Panc1 (cell line): Measurements from ENCODE around the gene EIPR1. TPM values are rescaled to one million over a fixed set of nuclear protein-coding genes. Genes with fewer than 3 reads are reported as not detected.

Experiments
- ATAC-seq: fragments of 200-7000 bp; cut with Tn5 transposase; 2 replicates; pipeline ENCODE4 v1.9.1; 2020; ENCODE audit warnings: mild to moderate bottlenecking, moderate library complexity
- BruUV-seq: library from RNA; stranded (reverse); fragments of 400-500 nt; replicated peaks from 2 replicates; lab custom pipeline; 2021; lab: Mats Ljungman, UMichigan
- CTCF ChIA-PET: fragments of 300-600 bp; sonication (Branson Sonifier 250); formaldehyde crosslinking; loops from one replicate; lab custom pipeline; 2022; ENCODE audit warnings: antibody characterized with exemption; lab: Charles Lee
- POLR2A ChIA-PET: fragments of 300-600 bp; sonication (Branson Sonifier 250); formaldehyde crosslinking; loops from one replicate; lab custom pipeline; 2022; ENCODE audit warnings: antibody characterized with exemption; lab: Charles Lee
- DNase-seq: peaks from one replicate; pipeline ENCODE4 v3.0.0-alpha.2; 2010; ENCODE audit warnings: low read depth, low spot score
- H3K27ac ChIP-seq: 2 replicates; pipeline ENCODE4 v1.5.1; 2011; ENCODE audit warnings: mild to moderate bottlenecking, low read length, inconsistent platforms
- H3K27me3 ChIP-seq: fragments of 200-500 bp; sonication (Bioruptor generic); 2 replicates; pipeline ENCODE4 v1.6.0; 2014; ENCODE audit warnings: low read length, inconsistent platforms; ENCODE audit not compliant: control insufficient read depth, insufficient read depth
- H3K36me3 ChIP-seq: fragments of 200-500 bp; sonication (Bioruptor generic); 2 replicates; pipeline ENCODE4 v1.5.1; 2014; ENCODE audit warnings: inconsistent platforms, mild to moderate bottlenecking, low read length, moderate library complexity; ENCODE audit not compliant: control insufficient read depth, insufficient read depth
- H3K4me1 ChIP-seq: 2 replicates; pipeline ENCODE4 v1.5.1; 2011; ENCODE audit warnings: inconsistent platforms, mild to moderate bottlenecking, low read length, moderate library complexity; ENCODE audit not compliant: control insufficient read depth, insufficient read depth
- H3K4me3 ChIP-seq, 2 experiments: 2 replicates each; pipeline ENCODE4 v1.5.1; 2011 to 2012; ENCODE audit warnings: low read depth in 2 of 2, low read length in 2 of 2, mild to moderate bottlenecking in 2 of 2, inconsistent platforms in 1 of 2, moderate library complexity in 1 of 2
- H3K9me3 ChIP-seq: fragments of 200-500 bp; sonication (Bioruptor generic); 2 replicates; pipeline ENCODE4 v1.5.1; 2014; ENCODE audit warnings: low read depth, mild to moderate bottlenecking, inconsistent platforms, low read length, moderate library complexity; ENCODE audit not compliant: control insufficient read depth, insufficient read depth
- POLR2AphosphoS5 ChIP-seq: IDR thresholded peaks from 2 replicates; pipeline ENCODE4 v1.6.1; 2012; ENCODE audit warnings: mild to moderate bottlenecking, low read depth, low read length, moderate library complexity
- SIN3A ChIP-seq: IDR thresholded peaks from 2 replicates; pipeline ENCODE4 v1.6.1; 2012; ENCODE audit warnings: low read depth, mild to moderate bottlenecking, low read length, moderate library complexity, borderline replicate concordance; ENCODE audit not compliant: insufficient read depth
- TCF7L2 ChIP-seq: IDR thresholded peaks from 2 replicates; pipeline ENCODE4 v1.6.1; 2011; ENCODE audit warnings: mild to moderate bottlenecking, low read depth, low read length, inconsistent platforms
- in situ Hi-C: cut with HindIII; loops from 2 replicates; pipeline ENCODE4 v1.10.0; 2016; ENCODE audit warnings: low sequenced_read_pairs, low pct_unique_long_range_greater_than_20kb
- intact Hi-C: fragments of 100-400 bp; cut with micrococcal nuclease; formaldehyde crosslinking; loops from one replicate; pipeline ENCODE4 v1.10.0; 2022; ENCODE audit not compliant: unreplicated experiment
- total RNA-seq: library from RNA; stranded (reverse); gene quantifications from one replicate; pipeline ENCODE4 v1.2.1, GENCODE V29; 2021; ENCODE audit not compliant: unreplicated experiment
- TF ChIP-seq, protein P1 (sequence below), 2 experiments: IDR thresholded peaks; 2 replicates each; pipeline ENCODE4 v1.6.1; 2011 to 2012; ENCODE audit warnings: low read depth in 2 of 2, control low read depth in 1 of 2, low read length in 1 of 2, mild to moderate bottlenecking in 1 of 2, moderate library complexity in 1 of 2; ENCODE audit not compliant: insufficient read depth in 1 of 2
- TF ChIP-seq, protein P2 (sequence below): fragments of 450-650 bp; IDR thresholded peaks from 2 replicates; pipeline ENCODE4 v1.5.1; 2017; ENCODE audit warnings: mild to moderate bottlenecking

Gene EIPR1
- total RNA-seq, 1 experiment from 2014 or later = 26.7 TPM

DNA sequence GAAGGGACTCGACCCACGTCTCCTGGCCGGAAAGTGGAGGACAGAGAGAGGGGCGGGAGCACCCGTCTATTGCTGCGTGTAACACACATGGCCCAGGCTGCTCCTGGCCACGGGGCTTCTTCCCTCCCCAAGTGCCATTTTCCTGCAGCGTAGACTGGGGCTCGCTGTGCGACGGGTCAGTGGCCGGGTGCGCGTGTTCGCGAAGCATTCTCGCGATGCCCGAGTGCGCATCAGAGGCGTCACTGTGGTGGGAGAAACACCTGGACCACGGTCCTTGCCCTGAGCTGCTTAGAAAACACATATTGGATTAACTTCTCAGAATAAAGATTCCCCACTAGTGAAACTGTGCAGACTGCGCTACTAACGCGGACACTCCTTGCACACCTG is 200.8 kb downstream of the EIPR1 start:
- Histone ChIP-seq H3K4me3 (no peak overlapping the region), H3K27ac (no peak overlapping the region), H3K4me1 (no peaks in the 10 kb centered on the region), H3K27me3 (no peaks in the 10 kb centered on the region), H3K36me3 (no peaks in the 10 kb centered on the region), H3K9me3 (no peaks in the 10 kb centered on the region)
- DNase-seq = no peak
- no peak for ATAC-seq
- POLR2A ChIA-PET = no interaction called here
- intact Hi-C loops = no loop called here
- no TSS peak for BruUV-seq
- CTCF ChIA-PET = no interaction called here
- in situ Hi-C loops = no loop called here
- TF ChIP-seq TCF7L2 = no peak
- TF ChIP-seq, protein P1, sequence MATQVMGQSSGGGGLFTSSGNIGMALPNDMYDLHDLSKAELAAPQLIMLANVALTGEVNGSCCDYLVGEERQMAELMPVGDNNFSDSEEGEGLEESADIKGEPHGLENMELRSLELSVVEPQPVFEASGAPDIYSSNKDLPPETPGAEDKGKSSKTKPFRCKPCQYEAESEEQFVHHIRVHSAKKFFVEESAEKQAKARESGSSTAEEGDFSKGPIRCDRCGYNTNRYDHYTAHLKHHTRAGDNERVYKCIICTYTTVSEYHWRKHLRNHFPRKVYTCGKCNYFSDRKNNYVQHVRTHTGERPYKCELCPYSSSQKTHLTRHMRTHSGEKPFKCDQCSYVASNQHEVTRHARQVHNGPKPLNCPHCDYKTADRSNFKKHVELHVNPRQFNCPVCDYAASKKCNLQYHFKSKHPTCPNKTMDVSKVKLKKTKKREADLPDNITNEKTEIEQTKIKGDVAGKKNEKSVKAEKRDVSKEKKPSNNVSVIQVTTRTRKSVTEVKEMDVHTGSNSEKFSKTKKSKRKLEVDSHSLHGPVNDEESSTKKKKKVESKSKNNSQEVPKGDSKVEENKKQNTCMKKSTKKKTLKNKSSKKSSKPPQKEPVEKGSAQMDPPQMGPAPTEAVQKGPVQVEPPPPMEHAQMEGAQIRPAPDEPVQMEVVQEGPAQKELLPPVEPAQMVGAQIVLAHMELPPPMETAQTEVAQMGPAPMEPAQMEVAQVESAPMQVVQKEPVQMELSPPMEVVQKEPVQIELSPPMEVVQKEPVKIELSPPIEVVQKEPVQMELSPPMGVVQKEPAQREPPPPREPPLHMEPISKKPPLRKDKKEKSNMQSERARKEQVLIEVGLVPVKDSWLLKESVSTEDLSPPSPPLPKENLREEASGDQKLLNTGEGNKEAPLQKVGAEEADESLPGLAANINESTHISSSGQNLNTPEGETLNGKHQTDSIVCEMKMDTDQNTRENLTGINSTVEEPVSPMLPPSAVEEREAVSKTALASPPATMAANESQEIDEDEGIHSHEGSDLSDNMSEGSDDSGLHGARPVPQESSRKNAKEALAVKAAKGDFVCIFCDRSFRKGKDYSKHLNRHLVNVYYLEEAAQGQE (IDR thresholded peaks at IDR 0.05; ENCODE audit: insufficient read depth in 1 of 2, low read depth in 2 of 2, low read length in 1 of 2) = no peak
- TF ChIP-seq SIN3A = no peak
- no peak for TF ChIP-seq POLR2AphosphoS5
- TF ChIP-seq, protein P2, sequence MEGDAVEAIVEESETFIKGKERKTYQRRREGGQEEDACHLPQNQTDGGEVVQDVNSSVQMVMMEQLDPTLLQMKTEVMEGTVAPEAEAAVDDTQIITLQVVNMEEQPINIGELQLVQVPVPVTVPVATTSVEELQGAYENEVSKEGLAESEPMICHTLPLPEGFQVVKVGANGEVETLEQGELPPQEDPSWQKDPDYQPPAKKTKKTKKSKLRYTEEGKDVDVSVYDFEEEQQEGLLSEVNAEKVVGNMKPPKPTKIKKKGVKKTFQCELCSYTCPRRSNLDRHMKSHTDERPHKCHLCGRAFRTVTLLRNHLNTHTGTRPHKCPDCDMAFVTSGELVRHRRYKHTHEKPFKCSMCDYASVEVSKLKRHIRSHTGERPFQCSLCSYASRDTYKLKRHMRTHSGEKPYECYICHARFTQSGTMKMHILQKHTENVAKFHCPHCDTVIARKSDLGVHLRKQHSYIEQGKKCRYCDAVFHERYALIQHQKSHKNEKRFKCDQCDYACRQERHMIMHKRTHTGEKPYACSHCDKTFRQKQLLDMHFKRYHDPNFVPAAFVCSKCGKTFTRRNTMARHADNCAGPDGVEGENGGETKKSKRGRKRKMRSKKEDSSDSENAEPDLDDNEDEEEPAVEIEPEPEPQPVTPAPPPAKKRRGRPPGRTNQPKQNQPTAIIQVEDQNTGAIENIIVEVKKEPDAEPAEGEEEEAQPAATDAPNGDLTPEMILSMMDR = no peak

DNA sequence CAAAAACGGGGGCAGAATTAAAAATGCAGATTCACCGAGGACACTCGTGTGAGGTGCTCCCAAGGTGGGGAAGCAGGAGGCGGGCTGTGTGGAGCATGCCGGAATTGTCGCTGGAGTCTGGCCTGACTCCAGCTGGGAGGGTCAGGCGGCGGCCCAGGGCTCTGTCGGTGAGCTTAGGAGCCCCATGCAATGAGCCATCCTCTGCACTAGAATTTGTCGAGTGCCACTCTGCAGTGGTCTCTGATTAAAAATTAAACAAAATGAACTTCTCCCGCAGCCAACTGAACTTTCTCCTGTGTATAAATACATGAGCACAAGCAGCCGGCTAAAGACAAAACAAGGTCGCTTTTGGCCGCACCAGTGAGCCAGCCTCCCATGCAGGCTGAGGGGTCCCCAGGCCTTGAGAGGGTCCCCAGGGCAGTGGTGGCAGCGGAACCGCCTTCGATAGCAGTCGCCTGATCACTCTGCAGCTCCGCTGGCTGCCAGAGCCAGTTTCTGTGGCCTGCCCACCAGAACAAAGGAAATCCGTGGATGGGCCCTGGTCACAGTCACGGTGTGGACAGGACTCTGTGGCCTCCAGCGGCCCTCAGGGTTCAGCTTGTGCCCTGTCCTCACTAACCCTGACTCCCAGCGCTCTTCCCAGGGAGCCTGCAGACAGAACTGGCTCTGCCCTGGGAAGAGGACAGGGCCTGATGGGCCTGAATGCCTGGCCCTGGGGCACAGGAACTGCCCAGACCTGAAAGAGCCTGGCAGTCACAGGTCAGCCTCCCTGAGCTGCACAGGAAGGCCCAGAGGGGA is 201.3 kb downstream of the EIPR1 start:
- ChIA-PET POLR2A (no interaction called here), CTCF (no interaction called here)
- no TSS peak for BruUV-seq
- TF ChIP-seq, protein P2 = no peak
- TF ChIP-seq SIN3A = no peak
- TF ChIP-seq, protein P1 (IDR thresholded peaks at IDR 0.05; ENCODE audit: insufficient read depth in 1 of 2, low read depth in 2 of 2, low read length in 1 of 2) = no peak
- TF ChIP-seq TCF7L2 = no peak
- TF ChIP-seq POLR2AphosphoS5 = no peak
- Histone ChIP-seq H3K27me3 (no peaks in the 10 kb centered on the region), H3K36me3 (no peaks in the 10 kb centered on the region), H3K27ac (no peak overlapping the region), H3K4me1 (no peaks in the 10 kb centered on the region), H3K4me3 (no peak overlapping the region), H3K9me3 (no peaks in the 10 kb centered on the region)
- intact Hi-C loops (no loop called here), in situ Hi-C loops (no loop called here)
- no peak for DNase-seq
- ATAC-seq = no peak
